Ectodermal cell (in vitro differentiated cells): ENCODE measurements around the gene PMPCB.

Experiments used
- H3K27ac ChIP-seq: 2 replicates; pipeline ENCODE4 v1.7.0; 2013; ENCODE audit warnings: mild to moderate bottlenecking, low read depth, low read length; ENCODE audit not compliant: insufficient read depth, poor library complexity, severe bottlenecking
- H3K27me3 ChIP-seq: 2 replicates; pipeline ENCODE4 v1.7.0; 2013; ENCODE audit warnings: mild to moderate bottlenecking, low read length; ENCODE audit not compliant: insufficient read depth, control insufficient read depth, poor library complexity, severe bottlenecking
- H3K36me3 ChIP-seq: one replicate; pipeline ENCODE4 v1.7.0; 2013; ENCODE audit warnings: low read length; ENCODE audit not compliant: control insufficient read depth, insufficient read depth
- H3K4me1 ChIP-seq: one replicate; pipeline ENCODE4 v1.7.0; 2013; ENCODE audit warnings: low read length; ENCODE audit not compliant: control insufficient read depth, insufficient read depth
- H3K4me3 ChIP-seq: 2 replicates; pipeline ENCODE4 v1.7.0; 2013; ENCODE audit warnings: low read depth, low read length, control low read depth; ENCODE audit not compliant: insufficient read depth
- H3K9me3 ChIP-seq: 2 replicates; pipeline ENCODE4 v1.7.0; 2013; ENCODE audit warnings: mild to moderate bottlenecking, low read length, moderate library complexity; ENCODE audit not compliant: control insufficient read depth
- WGBS, 2 experiments: methylation state at CpG; one replicate each; pipeline ENCODE4 v1.1.7; 2013; ENCODE audit warnings: missing lambda C conversion rate in 2 of 2; 5-methylcytosine and 5-hydroxymethylcytosine counted together

PMPCB gene

GRCh38 chr7:103325744-103326143, 28.5 kb downstream of the PMPCB start:
- 87 to 95% methylated on average over 5 to 6 of the region's 8 CpGs for WGBS, 2 experiments
- peaks cover 10% of the 10 kb centered on the region for H3K36me3 ChIP-seq
- no peaks in the 10 kb centered on the region for H3K27me3 ChIP-seq
- H3K4me1 ChIP-seq, result no peaks in the 10 kb centered on the region
- no peaks in the 10 kb centered on the region for H3K9me3 ChIP-seq
- H3K4me3 ChIP-seq, result no peak overlapping the region
- no peak overlapping the region for H3K27ac ChIP-seq

- H3K4me3 ChIP-seq, result no peak overlapping the region
These were observed 39.5 kb downstream of the PMPCB start for GRCh38 chr7:103336761-103337160.

GRCh38 chr7:103338864-103339263, 41.6 kb downstream of the PMPCB start:
- Histone ChIP-seq H3K36me3 (peaks cover 29% of the 10 kb centered on the region), H3K27me3 (no peaks in the 10 kb centered on the region), H3K9me3 (no peaks in the 10 kb centered on the region), H3K4me1 (no peaks in the 10 kb centered on the region), H3K27ac (no peak overlapping the region), H3K4me3 (no peak overlapping the region)
- WGBS, 2 experiments, result 92 to 100% methylated on average over 1 to 2 of the region's 2 CpGs

More at GRCh38 chr7:103336761-103337160, 39.5 kb downstream of the PMPCB start:
- H3K4me1 ChIP-seq, result no peaks in the 10 kb centered on the region
- H3K36me3 ChIP-seq, result peaks cover 31% of the 10 kb centered on the region
- H3K27me3 ChIP-seq, result no peaks in the 10 kb centered on the region
- WGBS, 2 experiments, result 97 to 100% methylated on average over 1 to 2 of the region's 2 CpGs
- H3K27ac ChIP-seq, result no peak overlapping the region
- H3K9me3 ChIP-seq, result no peaks in the 10 kb centered on the region

- no peak overlapping the region for H3K4me3 ChIP-seq
- H3K36me3 ChIP-seq, result peaks cover 22% of the 10 kb centered on the region
- no peaks in the 10 kb centered on the region for H3K9me3 ChIP-seq
- no peak overlapping the region for H3K27ac ChIP-seq
- no peaks in the 10 kb centered on the region for H3K4me1 ChIP-seq
- H3K27me3 ChIP-seq, result no peaks in the 10 kb centered on the region
- WGBS, 2 experiments, result 91 to 97% methylated on average over 2 of the region's 2 CpGs
These were observed 44.2 kb downstream of the PMPCB start for GRCh38 chr7:103341466-103341865.

- H3K27ac ChIP-seq, result no peak overlapping the region
- peaks cover 9% of the 10 kb centered on the region for H3K36me3 ChIP-seq
- no peaks in the 10 kb centered on the region for H3K27me3 ChIP-seq
- no peaks in the 10 kb centered on the region for H3K4me1 ChIP-seq
- H3K4me3 ChIP-seq, result peak overlapping the region; percentile 79
- no peaks in the 10 kb centered on the region for H3K9me3 ChIP-seq
These were observed 46.1 kb downstream of the PMPCB start for GRCh38 chr7:103343332-103343731.

- 2% methylated on average over 23 to 26 of the region's 26 CpGs for WGBS, 2 experiments
- Histone ChIP-seq H3K9me3 (no peaks in the 10 kb centered on the region), H3K36me3 (peaks cover 9% of the 10 kb centered on the region), H3K27me3 (no peaks in the 10 kb centered on the region), H3K4me1 (peaks cover 1% of the 10 kb centered on the region), H3K4me3 (peak overlapping the region; percentile 79), H3K27ac (no peak overlapping the region)
These were observed 46.7 kb downstream of the PMPCB start for GRCh38 chr7:103343758-103344452.

GRCh38 chr7:103344453-103345149, 47.4 kb downstream of the PMPCB start, which contains the start of gene DNAJC2:
Gene DNAJC2 (minus strand): TSS chr7:103344767. CDS start chr7:103344622, 145 bp downstream.
- no peak within 1 kb of the TSS for H3K27ac ChIP-seq
- 13% methylated on average over 42 to 43 of the region's 43 CpGs for WGBS, 2 experiments

GRCh38 chr7:103346396-103346795, 49.2 kb downstream of the PMPCB start:
- peaks cover 5% of the 10 kb centered on the region for H3K4me1 ChIP-seq
- 95 to 100% methylated on average over 5 of the region's 5 CpGs for WGBS, 2 experiments

More at GRCh38 chr7:103344453-103345149, 47.4 kb downstream of the PMPCB start, which contains the start of gene DNAJC2:
- Histone ChIP-seq H3K9me3 (no peaks in the 10 kb centered on the region), H3K36me3 (peaks cover 9% of the 10 kb centered on the region), H3K27me3 (no peaks in the 10 kb centered on the region), H3K4me3 (peak within 1 kb of the TSS; percentile 79), H3K4me1 (peaks cover 5% of the 10 kb centered on the region)

GRCh38 chr7:103347507-103348267, 50.5 kb downstream of the PMPCB start, which contains the start of gene PSMC2:
Gene PSMC2 (plus strand): TSS chr7:103347643. CDS start chr7:103347712, 69 bp downstream.
- Histone ChIP-seq H3K9me3 (no peaks in the 10 kb centered on the region), H3K36me3 (peaks cover 3% of the 10 kb centered on the region), H3K4me1 (peaks cover 5% of the 10 kb centered on the region), H3K4me3 (peak within 1 kb of the TSS; percentile 86), H3K27me3 (no peaks in the 10 kb centered on the region), H3K27ac (peak within 1 kb of the TSS; percentile 74)
- 1% methylated on average over 25 of the region's 25 CpGs for WGBS, 2 experiments

More at GRCh38 chr7:103346396-103346795, 49.2 kb downstream of the PMPCB start:
- H3K27me3 ChIP-seq, result no peaks in the 10 kb centered on the region
- peaks cover 2% of the 10 kb centered on the region for H3K36me3 ChIP-seq
- no peak overlapping the region for H3K4me3 ChIP-seq
- H3K27ac ChIP-seq, result no peak overlapping the region
- H3K9me3 ChIP-seq, result no peaks in the 10 kb centered on the region

GRCh38 chr7:103348452-103348851, 51.2 kb downstream of the PMPCB start:
- no peak overlapping the region for H3K27ac ChIP-seq
- peak overlapping the region; percentile 86 for H3K4me3 ChIP-seq
- WGBS, 2 experiments, result 22 to 25% methylated on average over 12 to 13 of the region's 13 CpGs
- H3K27me3 ChIP-seq, result no peaks in the 10 kb centered on the region
- peaks cover 5% of the 10 kb centered on the region for H3K4me1 ChIP-seq
- no peaks in the 10 kb centered on the region for H3K9me3 ChIP-seq
- peaks cover 7% of the 10 kb centered on the region for H3K36me3 ChIP-seq
